Heart left ventricle (tissue), 16 donors: ENCODE measurements around the gene EPHX1. TPM values are rescaled to one million over a fixed set of nuclear protein-coding genes. Genes with fewer than 3 reads are reported as not detected.

Source experiments
- ATAC-seq, 4 donors: fragments of 200-7000 bp; cut with Tn5 transposase; one replicate each; pipeline ENCODE4 v1.9.1; 2020 to 2022; ENCODE audit warnings: moderate library complexity in 4 of 4, mild to moderate bottlenecking in 3 of 4, moderate number of reproducible peaks in 1 of 4
- DNase-seq, 5 donors: peaks; one replicate each; pipeline ENCODE4 v3.0.0-alpha.2; 2020
- H3K27ac ChIP-seq, 12 donors: fragments of 200-600 bp; sonication (generic) in 4 of 12; one replicate each; pipeline versions ENCODE4 v1.5.0 to v1.8.0; 2016 to 2022; ENCODE audit warnings: mild to moderate bottlenecking in 2 of 12
- H3K27me3 ChIP-seq, 9 donors: fragments of 200-600 bp; sonication (generic) in 2 of 9; one replicate each; pipeline versions ENCODE4 v1.5.1 to v1.8.0; 2016 to 2022; ENCODE audit warnings: mild to moderate bottlenecking in 3 of 9
- H3K36me3 ChIP-seq, 9 donors: fragments of 200-600 bp; sonication (generic) in 2 of 9; one replicate each; pipeline versions ENCODE4 v1.5.0 to v1.8.0; 2018 to 2022; ENCODE audit warnings: mild to moderate bottlenecking in 2 of 9
- H3K4me1 ChIP-seq, 12 donors: fragments of 200-600 bp; sonication (generic) in 4 of 12; one replicate each; pipeline versions ENCODE4 v1.5.0 to v1.8.0; 2016 to 2022; ENCODE audit warnings: mild to moderate bottlenecking in 3 of 12
- H3K4me3 ChIP-seq, 12 donors: fragments of 200-600 bp; sonication (generic) in 4 of 12; one replicate each; pipeline versions ENCODE4 v1.5.0 to v1.8.0; 2017 to 2022; ENCODE audit warnings: mild to moderate bottlenecking in 9 of 12, moderate library complexity in 4 of 12
- H3K9me3 ChIP-seq, 12 donors: fragments of 200-600 bp; sonication (generic) in 4 of 12; one replicate each; pipeline versions ENCODE4 v1.5.0 to v1.8.0; 2016 to 2022; ENCODE audit warnings: mild to moderate bottlenecking in 1 of 12
- CTCF ChIP-seq, 12 donors: fragments of 200-600 bp; sonication (generic) in 4 of 12; IDR thresholded peaks; one replicate each; pipeline versions ENCODE4 v1.5.0 to v1.8.0; 2018 to 2022; ENCODE audit warnings: antibody characterized with exemption in 12 of 12, mild to moderate bottlenecking in 5 of 12
- POLR2A ChIP-seq, 2 donors: fragments of 450-650 bp; IDR thresholded peaks; one replicate each; pipeline ENCODE4 v1.6.1; 2017; ENCODE audit warnings: antibody characterized with exemption in 2 of 2, mild to moderate bottlenecking in 2 of 2, moderate library complexity in 2 of 2
- WGBS, 4 donors: extraction: QIAGEN DNeasy Blood & Tissue Kit in 2 of 4; methylation state at CpG; one replicate each; pipeline versions ENCODE4 v1.1.5 to v1.1.7; 2013 to 2018; 5-methylcytosine and 5-hydroxymethylcytosine counted together
- intact Hi-C, 10 donors: fragments of 100-400 bp; cut with DNase I; formaldehyde crosslinking; loops; one replicate each; pipeline versions ENCODE4 v1.11.1 to v1.14.2; 2022
- polyA plus RNA-seq, 2 donors: library from polyadenylated mRNA; stranded (reverse); fragments of 200-250 nt; gene quantifications; one replicate each; pipeline ENCODE4 v1.2.3, GENCODE V29; 2013
- total RNA-seq, 9 donors: library from RNA; depleted of rRNA in 2 of 9; stranded (reverse); fragments of >200 nt in 2 of 9; fragmentation: NEBNext Ultra II Directional in 3 of 9; extraction: Animal tissue kit (Norgen Biotek cat#: 25700) in 3 of 9; gene quantifications; one replicate each; pipeline versions ENCODE4 v1.1.0 to v1.2.4, GENCODE V29; 2016 to 2023
- donor health status: ischemic (EF 13 %, LVEDD 7.1; RV severe dilation, severe dysfunction).
- donor health status: healthy with polysubstance abuse.
- donor health status: DM: no; HTN: yes; CAD: no.
- donor health status: DM: no; HTN: no; CAD: no.
- donor health status: ischemic (EF 25% LVEDD 6.9; RV normal size, moderate dysfunction).
- donor health status: ischemic (EF 25% LVEDD 5.7; RV mildly dilated, moderate dysfunction).
- donor health status: healthy.
- donor health status: DM: yes; HTN: yes; CAD: no.
- donor health status: ischemic (EF 35%, LVEDD 5.7; RV mildly dilated, moderate dysfunction).
- donor health status: nonischemic (EF 11% LVEDD 7.7; RV severe dilation, severe dysfunction).
- donor health status: DM: yes; HTN: yes; CAD: no.
- donor health status: PGD.
- donor health status: ischemic (EF 29% LVEDD 5.4; RV normal size, mild dysfunction).
- donor health status: nonischemic (EF 23%, LVEDD 6.1; RV moderate dilation, normal function).

EPHX1 gene
- total and polyA plus RNA-seq, 11 donors = 22.2 to 96.8 (median 45.4) TPM

GRCh38 chr1:225819346-225820192, 9.6 kb downstream of the EPHX1 start:
- peak overlapping the region in 11 of 12 donors; percentile 25 to 92 (median 43) for H3K27ac ChIP-seq
- WGBS, 4 donors = 68 to 74% (median 72%) methylated on average over 12 of the region's 12 CpGs
- H3K27me3 ChIP-seq = no peaks in the 10 kb centered on the region
- H3K36me3 ChIP-seq = peaks cover 0 to 18% (median 0%) of the 10 kb centered on the region in 9 donors
- H3K9me3 ChIP-seq = no peaks in the 10 kb centered on the region
- intact Hi-C loops = no loop called here
- ATAC-seq (peak in 2 of 4 donors; percentile 4 to 20), DNase-seq (no peak)
- peaks cover 17 to 77% (median 59%) of the 10 kb centered on the region in 12 donors for H3K4me1 ChIP-seq
- TF ChIP-seq POLR2A (IDR thresholded peaks at IDR 0.05) = no peak
- TF ChIP-seq CTCF (IDR thresholded peaks at IDR 0.05) = no peak
- no peak overlapping the region for H3K4me3 ChIP-seq

- H3K9me3 ChIP-seq = no peaks in the 10 kb centered on the region
- WGBS, 4 donors = 93 to 96% (median 95%) methylated on average over 5 of the region's 5 CpGs
- H3K27me3 ChIP-seq = no peaks in the 10 kb centered on the region
- H3K36me3 ChIP-seq = peaks cover 0 to 18% (median 0%) of the 10 kb centered on the region in 9 donors
- H3K4me3 ChIP-seq = no peak overlapping the region
- peak overlapping the region in 2 of 12 donors; percentile 37 to 92 for H3K27ac ChIP-seq
- TF ChIP-seq POLR2A (IDR thresholded peaks at IDR 0.05) = no peak
- TF ChIP-seq CTCF (IDR thresholded peaks at IDR 0.05) = no peak
- intact Hi-C loops = no loop called here
- H3K4me1 ChIP-seq = peaks cover 15 to 77% (median 58%) of the 10 kb centered on the region in 12 donors
- ATAC-seq (no peak), DNase-seq (no peak)
These were observed 10.7 kb downstream of the EPHX1 start for GRCh38 chr1:225820522-225821120.

GRCh38 chr1:225822655-225823403, 12.9 kb downstream of the EPHX1 start:
- H3K4me3 ChIP-seq = no peak overlapping the region
- peaks cover 0 to 18% (median 0%) of the 10 kb centered on the region in 9 donors for H3K36me3 ChIP-seq
- intact Hi-C loops = no loop called here
- H3K27ac ChIP-seq = peak overlapping the region in 1 of 12 donors; percentile 8
- no peak for TF ChIP-seq POLR2A (IDR thresholded peaks at IDR 0.05)
- TF ChIP-seq CTCF (IDR thresholded peaks at IDR 0.05) = no peak
- ATAC-seq (no peak), DNase-seq (no peak)
- H3K4me1 ChIP-seq = peaks cover 4 to 72% (median 51%) of the 10 kb centered on the region in 12 donors
- H3K27me3 ChIP-seq = no peaks in the 10 kb centered on the region
- H3K9me3 ChIP-seq = no peaks in the 10 kb centered on the region
- WGBS, 4 donors = 68 to 88% (median 82%) methylated on average over 12 of the region's 12 CpGs
